HUDEP-2 (cell line): Measurements from ENCODE around the gene FHIT.

Experiments
- DNase-seq, 76 experiments: peaks; one replicate each; lab custom pipeline; 2025; ENCODE audit not compliant: unreplicated experiment in 76 of 76; lab: John Stamatoyannopoulos, UW

The FHIT gene

GRCh38 chr3:59774634-59775033 is 1476.6 kb downstream of the FHIT start:
- DNase-seq = no peak

DNA sequence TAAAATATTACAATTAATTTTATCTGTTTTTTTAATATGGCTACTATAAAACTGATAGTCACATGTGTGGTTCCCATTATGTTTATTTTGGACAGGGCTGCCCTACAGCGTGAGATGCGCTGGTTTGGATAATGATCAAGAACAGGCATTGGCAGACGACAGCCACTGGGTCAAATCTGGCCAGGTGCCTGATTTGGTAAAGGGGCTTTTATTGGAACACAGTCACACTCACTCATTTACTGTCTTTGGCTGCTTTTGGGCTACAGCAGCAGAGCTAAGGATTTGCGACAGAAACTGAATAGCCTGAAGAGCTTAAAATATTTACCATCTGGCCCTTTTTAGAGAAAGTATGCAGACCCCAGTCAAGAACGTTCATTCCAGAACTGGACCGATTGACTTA is 1477.3 kb downstream of the FHIT start:
- DNase-seq = no peak

GRCh38 chr3:59772416-59773408 is 1478.5 kb downstream of the FHIT start:
- no peak for DNase-seq

DNA sequence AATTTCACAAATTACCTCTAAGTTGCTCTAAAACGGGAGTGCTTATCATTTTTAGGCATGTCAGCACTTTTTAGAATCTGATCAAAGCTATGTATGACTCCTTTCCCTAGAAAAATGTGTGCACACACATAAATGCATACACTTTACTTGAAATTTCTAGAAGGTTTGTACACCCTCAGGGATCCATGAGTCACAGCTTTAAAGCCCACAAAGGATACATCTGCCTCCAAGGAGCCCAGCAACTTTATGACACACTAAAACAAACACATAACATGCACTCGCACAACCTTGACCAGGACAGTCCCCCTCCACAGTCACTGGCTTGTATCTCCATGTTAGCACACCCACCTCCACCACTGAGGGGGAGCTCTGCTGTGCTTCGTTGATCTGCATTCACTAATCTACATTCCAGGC is 1479.5 kb downstream of the FHIT start:
- no peak for DNase-seq

DNA sequence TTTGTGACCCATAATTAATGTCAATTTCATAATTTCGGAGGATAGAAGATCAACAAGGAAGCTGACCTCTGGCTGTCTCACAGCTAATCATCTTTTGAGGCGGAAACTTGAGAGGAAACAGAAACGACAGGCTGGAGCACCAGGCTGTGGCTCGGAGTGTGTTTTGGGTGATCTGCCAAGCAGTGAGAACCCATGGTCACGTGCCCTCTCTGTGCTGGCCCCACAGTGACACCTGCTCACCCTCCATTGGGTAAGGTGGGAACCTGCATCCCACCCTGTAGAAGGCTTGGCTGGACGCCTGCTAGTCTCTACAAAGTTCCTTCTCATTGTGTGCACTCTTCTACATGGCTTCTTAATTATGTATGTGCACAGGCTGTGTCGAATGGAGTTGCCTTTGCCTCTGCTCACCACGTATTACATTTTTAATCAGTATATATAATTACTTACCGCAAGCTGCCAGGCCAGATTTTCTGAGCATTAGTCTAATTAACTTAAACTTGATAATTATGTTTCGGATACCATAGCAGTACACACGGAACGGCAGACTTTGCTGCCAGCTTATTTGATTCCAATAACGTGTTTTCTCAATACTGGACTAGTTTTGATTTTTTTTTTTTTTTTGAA is 1482.0 kb downstream of the FHIT start:
- DNase-seq = no peak

GRCh38 chr3:59766200-59766872 is 1484.9 kb downstream of the FHIT start:
- no peak for DNase-seq

DNA sequence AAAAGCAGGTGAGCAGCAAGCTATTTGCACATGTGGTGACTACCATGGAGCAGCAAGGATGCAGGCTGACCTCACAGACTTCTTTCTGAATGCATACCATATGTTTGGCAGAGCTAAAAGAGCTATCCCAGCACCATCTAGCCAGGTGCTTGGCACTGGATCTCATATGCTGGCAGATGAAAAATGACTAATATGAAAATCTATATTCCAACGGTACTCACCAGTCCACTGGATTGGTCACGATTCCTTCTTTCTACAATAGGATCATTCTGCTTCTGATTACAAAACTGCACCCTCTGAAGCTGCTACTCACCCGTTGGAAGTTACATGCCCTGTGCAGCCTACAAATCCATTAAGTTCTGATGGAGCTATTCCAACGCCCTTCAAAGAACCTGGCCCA is 1487.1 kb downstream of the FHIT start:
- no peak for DNase-seq

DNA sequence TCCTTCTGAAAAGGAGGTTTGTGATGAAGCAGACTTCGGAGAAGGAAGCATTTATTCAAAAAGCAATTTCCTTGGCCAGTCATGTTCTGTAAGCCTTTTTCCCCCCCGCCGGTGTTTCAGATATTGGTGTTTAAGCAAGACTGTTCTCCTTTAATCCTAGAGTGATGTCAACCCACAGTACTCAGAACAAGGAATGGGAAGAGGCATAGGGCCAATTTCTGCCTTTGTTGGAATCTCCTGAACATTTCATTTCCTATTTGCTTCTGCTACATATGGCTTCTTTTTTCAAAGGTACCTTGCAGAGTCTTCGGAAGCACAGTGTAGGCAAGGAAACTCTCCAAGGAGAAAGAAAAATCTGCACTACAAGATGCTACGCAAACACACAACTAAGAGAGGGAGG is 1488.3 kb downstream of the FHIT start:
- no peak for DNase-seq

DNA sequence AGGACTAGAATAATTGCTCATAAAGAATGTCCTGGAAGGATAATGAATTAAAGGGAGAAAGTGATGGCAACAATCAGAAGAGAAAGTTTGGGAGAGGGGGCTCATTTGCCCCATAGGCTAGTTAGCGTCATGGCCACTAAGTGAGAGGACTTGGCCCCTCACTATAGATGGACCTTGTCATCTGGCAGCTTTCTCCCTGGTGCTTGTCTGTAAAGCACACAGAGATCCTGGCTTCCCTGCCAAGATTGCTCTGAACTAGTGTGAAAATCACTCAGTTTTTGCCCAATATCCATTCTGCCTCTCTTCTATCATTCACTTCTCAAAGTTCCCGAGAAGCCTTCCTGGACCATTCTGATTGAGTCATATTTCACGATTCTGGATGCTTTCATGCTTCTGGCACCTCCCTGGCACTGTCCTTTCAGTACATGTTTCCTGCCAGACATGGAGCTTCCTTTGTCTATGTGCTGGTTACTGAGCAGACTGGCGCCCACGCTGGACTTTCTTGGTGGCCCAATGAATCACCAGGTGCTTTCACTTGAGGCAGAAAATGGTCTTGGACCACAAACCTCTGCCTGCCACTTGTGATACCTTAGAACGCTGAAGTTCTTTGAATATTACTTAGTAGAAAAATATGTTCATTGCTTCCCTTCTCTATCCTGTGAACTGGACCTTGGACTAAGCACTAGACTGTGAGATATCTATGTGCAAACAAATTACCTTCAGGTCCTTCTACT is 1491.8 kb downstream of the FHIT start:
- no peak for DNase-seq

GRCh38 chr3:59758672-59759071 is 1492.6 kb downstream of the FHIT start:
- DNase-seq = no peak

GRCh38 chr3:59756934-59757333 is 1494.3 kb downstream of the FHIT start:
- DNase-seq = no peak

GRCh38 chr3:59754456-59755129 is 1496.7 kb downstream of the FHIT start:
- no peak for DNase-seq

- DNase-seq = no peak
Measured at GRCh38 chr3:59753808-59754450, 1497.3 kb downstream of the FHIT start.

DNA sequence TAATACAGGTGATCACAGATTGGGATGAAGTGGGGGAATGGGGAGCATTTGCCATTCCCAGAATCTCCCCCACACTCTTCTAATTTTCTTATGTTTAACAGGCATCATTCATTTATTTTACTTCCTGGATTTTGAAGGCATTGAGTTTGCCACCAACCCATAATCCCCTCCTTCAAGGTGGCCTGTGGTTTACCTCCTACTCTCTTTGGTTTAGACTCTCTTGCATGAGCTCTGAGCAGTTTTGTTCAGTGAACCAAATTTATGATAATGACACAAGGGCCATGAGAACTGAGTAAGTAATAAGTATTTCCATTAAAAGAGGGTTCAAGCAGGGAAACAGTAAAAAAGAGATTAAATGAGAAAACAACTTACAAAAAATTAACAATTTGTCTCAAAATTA is 1498.3 kb downstream of the FHIT start:
- no peak for DNase-seq

DNA sequence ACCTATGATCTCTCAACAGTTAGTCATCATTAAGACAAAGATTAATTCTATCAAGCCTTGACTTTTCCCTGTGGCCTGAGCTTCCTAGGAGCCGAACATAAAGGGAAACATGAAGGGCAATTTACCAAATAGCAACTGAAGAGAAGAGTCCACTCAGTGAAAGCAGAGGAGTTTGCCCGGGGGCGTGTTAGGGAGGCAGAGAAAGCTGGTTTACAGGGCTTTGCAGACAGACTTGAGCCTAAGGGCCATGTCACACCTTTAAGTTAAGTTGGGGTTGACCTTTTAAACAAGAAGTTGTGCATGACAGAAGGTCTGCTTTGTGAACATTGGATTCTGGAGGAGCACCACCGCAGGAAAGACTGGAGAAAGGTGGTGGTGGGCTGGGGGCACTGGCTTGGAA is 1499.6 kb downstream of the FHIT start:
- no peak for DNase-seq

GRCh38 chr3:59750391-59750790 is 1500.9 kb downstream of the FHIT start:
- no peak for DNase-seq

DNA sequence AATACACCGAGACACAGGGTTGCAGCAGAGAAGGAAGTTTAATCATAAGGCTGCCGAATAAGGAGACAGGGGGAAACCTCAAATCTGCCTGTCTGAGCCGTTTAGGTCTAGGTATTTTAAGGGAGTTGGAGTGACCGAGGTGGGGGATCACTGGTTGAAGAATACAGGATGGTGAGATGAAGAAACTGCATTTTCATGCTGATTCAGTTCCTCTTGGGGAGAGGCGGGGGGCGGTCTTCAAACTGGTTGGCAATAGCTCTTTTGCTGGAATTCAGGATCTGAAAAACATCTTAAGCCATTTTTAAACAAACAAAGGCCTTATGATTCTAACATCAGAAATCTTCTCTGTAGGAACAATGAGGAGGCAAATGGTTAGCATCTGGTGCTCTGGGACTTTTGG is 1502.0 kb downstream of the FHIT start:
- no peak for DNase-seq

DNA sequence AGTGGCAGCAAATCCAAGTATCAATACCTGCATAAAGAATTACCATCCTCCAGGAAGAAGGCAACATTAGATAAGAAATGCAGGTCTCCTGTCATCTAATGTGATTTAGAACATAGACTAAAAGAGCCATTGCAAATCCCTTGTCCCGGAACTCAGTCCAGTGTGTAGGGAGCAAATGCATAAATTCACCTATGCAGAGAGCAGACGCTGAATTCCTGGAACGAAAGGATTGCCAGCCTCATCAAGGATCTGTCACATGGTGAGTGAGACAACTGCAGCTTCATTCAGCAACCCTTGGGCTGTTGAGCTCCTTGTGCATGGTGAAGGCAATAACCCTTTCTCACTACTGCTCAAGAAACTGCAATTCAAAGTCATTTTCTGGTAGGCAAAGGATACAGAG is 1504.7 kb downstream of the FHIT start:
- DNase-seq = no peak

DNA sequence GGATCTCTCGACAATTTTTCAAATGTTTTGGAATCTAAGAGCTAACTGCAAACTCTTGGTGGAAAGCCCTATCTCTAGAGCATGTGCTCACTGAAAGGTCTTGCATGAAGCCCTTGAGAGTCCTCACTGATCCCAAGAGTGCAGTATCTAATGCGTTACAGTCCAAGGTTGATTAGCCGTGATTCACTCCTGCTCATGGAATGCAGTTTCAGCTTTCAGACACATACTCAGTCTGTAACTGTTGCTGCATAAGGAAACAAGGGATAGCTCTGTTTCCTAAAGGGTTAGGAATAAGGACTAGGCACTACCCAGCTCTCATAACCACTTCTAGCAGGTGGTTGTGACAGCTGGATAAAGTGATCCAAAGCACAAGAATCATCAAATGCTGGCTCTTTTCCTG is 1514.0 kb downstream of the FHIT start:
- no peak for DNase-seq

DNA sequence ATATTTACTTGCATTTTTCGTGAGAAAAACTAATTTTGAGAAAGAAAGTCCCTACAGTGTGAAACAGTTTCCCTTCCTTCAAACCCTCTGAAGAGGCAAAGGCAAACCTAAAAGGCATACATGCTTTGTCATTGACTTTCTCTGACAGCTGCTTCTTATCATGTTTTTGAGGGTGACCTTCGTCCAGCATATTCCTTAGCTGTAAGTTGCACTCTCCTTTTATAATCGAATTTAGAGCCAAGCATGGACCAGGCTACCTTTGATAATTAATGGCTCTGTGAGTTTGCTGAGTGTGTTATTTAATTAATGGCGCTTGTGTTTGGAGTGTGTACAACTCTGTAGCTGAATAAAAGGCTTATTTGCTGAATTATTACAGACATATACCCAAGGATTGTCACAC is 1517.2 kb downstream of the FHIT start:
- no peak for DNase-seq
